Activated CD8-positive, alpha-beta T cell treated with anti-CD3 and anti-CD28 coated beads, Interleukin-2, amount 10 ng/mL, durations not matched to agents 7 days and 5 days (primary cell): ENCODE data around the gene BANP. TPM values are rescaled to one million over a fixed set of nuclear protein-coding genes. Genes with fewer than 3 reads are reported as not detected.
"Not testable (repeated sequence)": the region's sequence is repeated elsewhere in the genome, so short reads cannot be mapped to it uniquely, and the experiment has no call there.

Source experiments
- ATAC-seq: fragments of 150-1000 bp; cut with Tn5 transposase; one replicate; pipeline ENCODE4 v1.10.0; 2021; ENCODE audit warnings: moderate library complexity
- CTCF ChIA-PET: fragments of 350-600 bp; sonication (Branson Sonifier 250); formaldehyde crosslinking; loops from one replicate; lab custom pipeline; 2021; ENCODE audit warnings: antibody characterized with exemption; lab: Charles Lee
- POLR2A ChIA-PET: fragments of 350-600 bp; sonication (Branson Sonifier 250); formaldehyde crosslinking; loops from one replicate; lab custom pipeline; 2021; ENCODE audit warnings: antibody characterized with exemption; lab: Charles Lee
- DNase-seq: peaks from one replicate; pipeline ENCODE4 v3.0.0-alpha.2; 2020
- H3K27ac Mint-ChIP-seq: one replicate; pipeline ENCODE4 v1.8.0; 2021; ENCODE audit warnings: mild to moderate bottlenecking, mixed read lengths
- H3K27me3 Mint-ChIP-seq: one replicate; pipeline ENCODE4 v1.8.0; 2021; ENCODE audit warnings: low read depth, mixed read lengths
- H3K36me3 Mint-ChIP-seq: one replicate; pipeline ENCODE4 v1.8.0; 2021; ENCODE audit warnings: low read depth, mixed read lengths
- H3K4me1 Mint-ChIP-seq: one replicate; pipeline ENCODE4 v1.8.0; 2021; ENCODE audit warnings: low read depth, mixed read lengths
- H3K4me3 Mint-ChIP-seq: one replicate; pipeline ENCODE4 v1.8.0; 2021; ENCODE audit warnings: mild to moderate bottlenecking, mixed read lengths
- H3K9me3 Mint-ChIP-seq: one replicate; pipeline ENCODE4 v1.8.0; 2022; ENCODE audit warnings: mixed read lengths; ENCODE audit not compliant: insufficient read depth
- total RNA-seq, 2 experiments: library from RNA; stranded (reverse); gene quantifications; one replicate each; pipeline ENCODE4 v1.2.3, GENCODE V29; 2021

BANP gene
- total RNA-seq, 2 experiments from 2014 or later, result 34.1 to 39.8 TPM

- ChIA-PET POLR2A (no interaction called here), CTCF (no interaction called here)
- ATAC-seq, result no peak
- no peaks in the 10 kb centered on the region for H3K9me3 Mint-ChIP-seq
- peaks cover 14% of the 10 kb centered on the region for H3K36me3 Mint-ChIP-seq
- no peak overlapping the region for H3K4me3 Mint-ChIP-seq
- no peaks in the 10 kb centered on the region for H3K27me3 Mint-ChIP-seq
- peak overlapping the region; percentile 43 for H3K27ac Mint-ChIP-seq
- DNase-seq, result no peak
- no peaks in the 10 kb centered on the region for H3K4me1 Mint-ChIP-seq
Measured at GRCh38 chr16:88013766-88014251, 62.6 kb downstream of the BANP start.

- Mint-ChIP-seq H3K36me3 (peaks cover 11% of the 10 kb centered on the region), H3K4me3 (no peak overlapping the region), H3K27me3 (no peaks in the 10 kb centered on the region), H3K9me3 (no peaks in the 10 kb centered on the region), H3K27ac (no peak overlapping the region), H3K4me1 (no peaks in the 10 kb centered on the region)
- CTCF ChIA-PET, result no interaction called here
- ATAC-seq (no peak), DNase-seq (no peak)
- POLR2A ChIA-PET, result no interaction called here
Measured at GRCh38 chr16:88014252-88014781, 63.1 kb downstream of the BANP start.

- CTCF ChIA-PET, result no interaction called here
- no peak overlapping the region for H3K27ac Mint-ChIP-seq
- POLR2A ChIA-PET, result no interaction called here
- DNase-seq (no peak), ATAC-seq (no peak)
- no peaks in the 10 kb centered on the region for H3K27me3 Mint-ChIP-seq
- no peak overlapping the region for H3K4me3 Mint-ChIP-seq
- H3K4me1 Mint-ChIP-seq, result no peaks in the 10 kb centered on the region
- H3K36me3 Mint-ChIP-seq, result peaks cover 9% of the 10 kb centered on the region
- H3K9me3 Mint-ChIP-seq, result no peaks in the 10 kb centered on the region
Measured at GRCh38 chr16:88014954-88015805, 63.9 kb downstream of the BANP start.

- no peaks in the 10 kb centered on the region for H3K4me1 Mint-ChIP-seq
- ChIA-PET CTCF (no interaction called here), POLR2A (no interaction called here)
- no peaks in the 10 kb centered on the region for H3K9me3 Mint-ChIP-seq
- DNase-seq, result no peak
- peaks cover 5% of the 10 kb centered on the region for H3K36me3 Mint-ChIP-seq
- no peak overlapping the region for H3K4me3 Mint-ChIP-seq
- no peak for ATAC-seq
- no peaks in the 10 kb centered on the region for H3K27me3 Mint-ChIP-seq
- no peak overlapping the region for H3K27ac Mint-ChIP-seq
Measured at GRCh38 chr16:88015806-88016140, 64.5 kb downstream of the BANP start.

GRCh38 chr16:88016386-88016785 is 65.2 kb downstream of the BANP start:
- H3K9me3 Mint-ChIP-seq, H3K27ac Mint-ChIP-seq, ATAC-seq, POLR2A ChIA-PET, H3K4me3 Mint-ChIP-seq, H3K27me3 Mint-ChIP-seq, H3K4me1 Mint-ChIP-seq, DNase-seq, H3K36me3 Mint-ChIP-seq, CTCF ChIA-PET: not testable (repeated sequence)

GRCh38 chr16:88016964-88017363 is 65.7 kb downstream of the BANP start:
- no peaks in the 10 kb centered on the region for H3K27me3 Mint-ChIP-seq
- H3K4me3 Mint-ChIP-seq, result no peak overlapping the region
- H3K27ac Mint-ChIP-seq, result no peak overlapping the region
- POLR2A ChIA-PET, result no interaction called here
- no peak for DNase-seq
- H3K36me3 Mint-ChIP-seq, result peaks cover 4% of the 10 kb centered on the region
- no peaks in the 10 kb centered on the region for H3K9me3 Mint-ChIP-seq
- no peak for ATAC-seq
- CTCF ChIA-PET, result no interaction called here
- no peaks in the 10 kb centered on the region for H3K4me1 Mint-ChIP-seq

- ATAC-seq (no peak), DNase-seq (no peak)
- H3K27ac Mint-ChIP-seq, result no peak overlapping the region
- no peaks in the 10 kb centered on the region for H3K27me3 Mint-ChIP-seq
- POLR2A ChIA-PET, result no interaction called here
- no peaks in the 10 kb centered on the region for H3K9me3 Mint-ChIP-seq
- peaks cover 1% of the 10 kb centered on the region for H3K36me3 Mint-ChIP-seq
- no peaks in the 10 kb centered on the region for H3K4me1 Mint-ChIP-seq
- no peak overlapping the region for H3K4me3 Mint-ChIP-seq
- CTCF ChIA-PET, result no interaction called here
Measured at GRCh38 chr16:88017587-88018101, 66.4 kb downstream of the BANP start.

GRCh38 chr16:88018382-88018781 is 67.1 kb downstream of the BANP start:
- H3K9me3 Mint-ChIP-seq, POLR2A ChIA-PET, H3K4me3 Mint-ChIP-seq, DNase-seq, CTCF ChIA-PET, ATAC-seq, H3K27me3 Mint-ChIP-seq, H3K27ac Mint-ChIP-seq, H3K4me1 Mint-ChIP-seq, H3K36me3 Mint-ChIP-seq: not testable (repeated sequence)

- ATAC-seq, POLR2A ChIA-PET, H3K36me3 Mint-ChIP-seq, H3K4me1 Mint-ChIP-seq, H3K9me3 Mint-ChIP-seq, H3K27ac Mint-ChIP-seq, CTCF ChIA-PET, DNase-seq, H3K27me3 Mint-ChIP-seq, H3K4me3 Mint-ChIP-seq: not testable (repeated sequence)
Measured at GRCh38 chr16:88019041-88019820, 68.0 kb downstream of the BANP start.

GRCh38 chr16:88019821-88020515 is 68.7 kb downstream of the BANP start:
- ChIA-PET CTCF (no interaction called here), POLR2A (no interaction called here)
- Mint-ChIP-seq H3K36me3 (peaks cover 1% of the 10 kb centered on the region), H3K9me3 (no peaks in the 10 kb centered on the region), H3K4me3 (no peak overlapping the region), H3K27me3 (no peaks in the 10 kb centered on the region), H3K27ac (no peak overlapping the region), H3K4me1 (no peaks in the 10 kb centered on the region)
- no peak for ATAC-seq
- no peak for DNase-seq

GRCh38 chr16:88020516-88020885 is 69.3 kb downstream of the BANP start:
- H3K4me1 Mint-ChIP-seq, result no peaks in the 10 kb centered on the region
- no peaks in the 10 kb centered on the region for H3K9me3 Mint-ChIP-seq
- DNase-seq, result no peak
- peaks cover 1% of the 10 kb centered on the region for H3K36me3 Mint-ChIP-seq
- no peak for ATAC-seq
- ChIA-PET POLR2A (no interaction called here), CTCF (no interaction called here)
- H3K27ac Mint-ChIP-seq, result no peak overlapping the region
- H3K4me3 Mint-ChIP-seq, result no peak overlapping the region
- H3K27me3 Mint-ChIP-seq, result no peaks in the 10 kb centered on the region
